HCT116 (cell line): ENCODE data around the gene SFTPD. TPM values are rescaled to one million over a fixed set of nuclear protein-coding genes. Genes with fewer than 3 reads are reported as not detected.

Experiments
- ATAC-seq: fragments of 200-7000 bp; cut with Tn5 transposase; 2 replicates; pipeline ENCODE4 v1.9.1; 2020; ENCODE audit warnings: mild to moderate bottlenecking, moderate library complexity
- BruUV-seq: library from RNA; stranded (reverse); fragments of 400-500 nt; replicated peaks from 2 replicates; lab custom pipeline; 2021; lab: Mats Ljungman, UMichigan
- CTCF ChIA-PET: fragments of 300-600 bp; sonication (Branson Sonifier 250); formaldehyde crosslinking; loops from one replicate; lab custom pipeline; 2021; ENCODE audit warnings: antibody characterized with exemption; lab: Charles Lee
- POLR2A ChIA-PET: fragments of 300-600, 350-600 bp; sonication (Branson Sonifier 250); formaldehyde crosslinking; loops from one replicate; lab custom pipeline; 2021; ENCODE audit warnings: antibody characterized with exemption; lab: Charles Lee
- RAD21 ChIA-PET, 2 experiments: fragments of 300-600 bp; sonication (Branson Sonifier 250); formaldehyde crosslinking; loops; one replicate each; lab custom pipeline; 2023; ENCODE audit warnings: low total read pairs in 2 of 2; ENCODE audit not compliant: uncharacterized antibody in 2 of 2, unreplicated experiment in 2 of 2, low non-redundant PET in 1 of 2; lab: Charles Lee
- DNase-seq: peaks from one replicate; pipeline ENCODE4 v3.0.0-alpha.2; 2010; ENCODE audit warnings: low read depth, low spot score
- H2AFZ ChIP-seq: fragments of 200-600 bp; shearing (Covaris generic), sonication (generic); 2 replicates; pipeline ENCODE4 v1.6.1; 2017; ENCODE audit warnings: low read depth, mixed run types, mixed read lengths, antibody characterized with exemption, low read length; ENCODE audit not compliant: poor library complexity, severe bottlenecking
- H3K27ac ChIP-seq: 2 replicates; pipeline ENCODE4 v1.5.1; 2012; ENCODE audit warnings: low read depth, low read length
- H3K27me3 ChIP-seq: fragments of 200-600 bp; sonication (generic); 2 replicates; pipeline ENCODE4 v1.6.1; 2016; ENCODE audit warnings: mixed run types, low read length, mixed read lengths; ENCODE audit not compliant: insufficient read depth
- H3K36me3 ChIP-seq, 2 experiments: fragments of 200-500 bp in 1 of 2; fragments of 200-600 bp in 1 of 2; sonication (Bioruptor generic) in 1 of 2; sonication (generic) in 1 of 2; 2 replicates each; pipeline versions ENCODE4 v1.5.1 to v1.6.1; 2014 to 2016; ENCODE audit warnings: low read length in 2 of 2, inconsistent platforms in 1 of 2, mixed read lengths in 1 of 2, mixed run types in 1 of 2; ENCODE audit not compliant: insufficient read depth in 2 of 2, control insufficient read depth in 1 of 2
- H3K4me1 ChIP-seq, 2 experiments: fragments of 200-600 bp in 1 of 2; sonication (generic) in 1 of 2; 2 replicates each; pipeline versions ENCODE4 v1.5.1 to v1.6.1; 2012 to 2017; ENCODE audit warnings: low read length in 2 of 2, inconsistent platforms in 1 of 2, mild to moderate bottlenecking in 1 of 2, mixed read lengths in 1 of 2, mixed run types in 1 of 2, moderate library complexity in 1 of 2; ENCODE audit not compliant: insufficient read depth in 2 of 2, control insufficient read depth in 1 of 2
- H3K4me2 ChIP-seq: fragments of 200-600 bp; sonication (generic); 2 replicates; pipeline ENCODE4 v1.6.1; 2017; ENCODE audit warnings: mixed run types, low read length, mixed read lengths
- H3K4me3 ChIP-seq, 2 experiments: fragments of 200-600 bp in 1 of 2; sonication (generic) in 1 of 2; replicated peaks in 1 of 2; 2 replicates each; pipeline ENCODE4 v1.5.1; 2011 to 2016; ENCODE audit warnings: low read length in 2 of 2, control low read depth in 1 of 2, low read depth in 1 of 2, mild to moderate bottlenecking in 1 of 2, mixed read lengths in 1 of 2, mixed run types in 1 of 2
- H3K79me2 ChIP-seq: fragments of 200-600 bp; sonication (generic); 2 replicates; pipeline ENCODE4 v1.6.1; 2017; ENCODE audit warnings: mild to moderate bottlenecking, mixed run types, low read length, moderate library complexity, mixed read lengths; ENCODE audit not compliant: insufficient read depth
- H3K9ac ChIP-seq: fragments of 200-600 bp; sonication (generic); 2 replicates; pipeline ENCODE4 v1.6.1; 2016; ENCODE audit warnings: low read length, mixed read lengths
- H3K9me2 ChIP-seq: fragments of 200-600 bp; sonication (generic), shearing (Covaris generic); 2 replicates; pipeline ENCODE4 v1.6.1; 2017; ENCODE audit warnings: mixed run types, mild to moderate bottlenecking, moderate library complexity; ENCODE audit not compliant: insufficient read depth
- H3K9me3 ChIP-seq, 2 experiments: fragments of 200-500 bp in 1 of 2; fragments of 200-600 bp in 1 of 2; sonication (Bioruptor generic) in 1 of 2; sonication (generic) in 1 of 2; 2 replicates each; pipeline ENCODE4 v1.6.1; 2014 to 2017; ENCODE audit warnings: low read length in 2 of 2, mixed read lengths in 2 of 2, inconsistent platforms in 1 of 2, low read depth in 1 of 2, mild to moderate bottlenecking in 1 of 2, mixed run types in 1 of 2, moderate library complexity in 1 of 2; ENCODE audit not compliant: control insufficient read depth in 1 of 2, insufficient read depth in 1 of 2
- H4K20me1 ChIP-seq: fragments of 200-600 bp; sonication (generic), shearing (Covaris generic); 2 replicates; pipeline ENCODE4 v1.6.1; 2017; ENCODE audit warnings: mixed run types, mild to moderate bottlenecking, moderate library complexity; ENCODE audit not compliant: insufficient read depth
- CBX3 ChIP-seq: IDR thresholded peaks from 2 replicates; pipeline ENCODE4 v1.6.1; 2012; ENCODE audit warnings: low read depth
- CEBPB ChIP-seq: IDR thresholded peaks from 2 replicates; pipeline ENCODE4 v1.6.1; 2012; ENCODE audit warnings: low read depth
- EGR1 ChIP-seq: IDR thresholded peaks from 2 replicates; pipeline ENCODE4 v1.6.1; 2012; ENCODE audit warnings: low read depth
- ELF1 ChIP-seq: IDR thresholded peaks from 2 replicates; pipeline ENCODE4 v1.6.1; 2012; ENCODE audit warnings: low read depth, borderline replicate concordance
- EZH2phosphoT487 ChIP-seq: fragments of 200-600 bp; IDR thresholded peaks from 2 replicates; pipeline ENCODE4 v1.6.1; 2018; ENCODE audit warnings: antibody characterized with exemption, borderline replicate concordance
- JUND ChIP-seq: IDR thresholded peaks from 2 replicates; pipeline ENCODE4 v1.6.1; 2012
- MAX ChIP-seq: IDR thresholded peaks from 2 replicates; pipeline ENCODE4 v1.6.1; 2012
- POLR2AphosphoS5 ChIP-seq: IDR thresholded peaks from 2 replicates; pipeline ENCODE4 v1.6.1; 2011; ENCODE audit warnings: mild to moderate bottlenecking, low read depth, low read length, moderate library complexity
- SP1 ChIP-seq: IDR thresholded peaks from 2 replicates; pipeline ENCODE4 v1.6.1; 2012; ENCODE audit warnings: low read depth
- TCF7L2 ChIP-seq: IDR thresholded peaks from 2 replicates; pipeline ENCODE4 v1.7.0; 2011; ENCODE audit warnings: borderline replicate concordance, inconsistent platforms; ENCODE audit not compliant: insufficient read depth, insufficient read length; ENCODE audit errors: extremely low read depth
- ZBTB33 ChIP-seq: IDR thresholded peaks from 2 replicates; pipeline ENCODE4 v1.6.1; 2011; ENCODE audit warnings: mild to moderate bottlenecking, low read length, moderate library complexity; ENCODE audit not compliant: insufficient replicate concordance; ENCODE audit errors: extremely low read depth
- intact Hi-C: fragments of 100-400 bp; cut with micrococcal nuclease; formaldehyde crosslinking; loops from 2 replicates; pipeline ENCODE4 v1.10.0; 2022
- total RNA-seq: library from RNA; stranded (reverse); gene quantifications from one replicate; pipeline ENCODE4 v1.2.1, GENCODE V29; 2021; ENCODE audit not compliant: unreplicated experiment

Gene SFTPD
- total RNA-seq, 1 experiment from 2014 or later, result 0.66 TPM

GRCh38 chr10:79925614-79926013, 23.3 kb downstream of the SFTPD start:
- intact Hi-C loops, result no loop called here
- no TSS peak for BruUV-seq
- Histone ChIP-seq H3K4me1 (peaks cover 0 to 5% of the 10 kb centered on the region in 2 experiments; a peak in 1 of 4 replicates), H3K4me2 (no peak overlapping the region), H3K9me2 (no peaks in the 10 kb centered on the region), H3K27me3 (0 out of 2 replicates have a peak, but pooled peaks cover 5% of the 10 kb centered on the region), H3K27ac (no peak overlapping the region), H3K9me3 (no peaks in the 10 kb centered on the region), H4K20me1 (no peaks in the 10 kb centered on the region), H3K36me3 (no peaks in the 10 kb centered on the region), H3K79me2 (no peaks in the 10 kb centered on the region), H3K9ac (no peak overlapping the region), H3K4me3 (no peak overlapping the region), H2AFZ (no peak overlapping the region)
- ChIA-PET POLR2A (no interaction called here), RAD21 (no interaction called here), CTCF (no interaction called here)
- no peak for DNase-seq
- no peak for ATAC-seq
- no peak for TF ChIP-seq ZBTB33
- no peak for TF ChIP-seq MAX
- no peak for TF ChIP-seq CEBPB
- no peak for TF ChIP-seq CBX3
- no peak for TF ChIP-seq ELF1
- no peak for TF ChIP-seq JUND
- no peak for TF ChIP-seq SP1
- TF ChIP-seq POLR2AphosphoS5, result no peak
- no peak for TF ChIP-seq EZH2phosphoT487
- TF ChIP-seq EGR1, result no peak
- TF ChIP-seq TCF7L2, result no peak
